Mesenchymal stem cell (in vitro differentiated cells and primary cell): ENCODE results near the gene PFDN5.

Experiments used
- DNase-seq: peaks from one replicate; pipeline ENCODE4 v3.0.0-alpha.2; 2013
- H2AFZ ChIP-seq: one replicate; pipeline ENCODE4 v1.6.1; 2013; ENCODE audit warnings: low read depth, mild to moderate bottlenecking, control low read depth, inconsistent platforms, low read length, moderate library complexity
- H2AK5ac ChIP-seq: 2 replicates; pipeline ENCODE4 v1.6.1; 2013; ENCODE audit warnings: low read length, moderate library complexity, mild to moderate bottlenecking, inconsistent platforms; ENCODE audit not compliant: severe bottlenecking
- H2BK120ac ChIP-seq: one replicate; pipeline ENCODE4 v1.6.1; 2013; ENCODE audit warnings: low read depth, mild to moderate bottlenecking, inconsistent platforms, low read length, moderate library complexity
- H2BK12ac ChIP-seq, 2 experiments: one replicate each; pipeline ENCODE4 v1.6.1; 2013; ENCODE audit warnings: inconsistent platforms in 2 of 2, low read length in 2 of 2, mild to moderate bottlenecking in 2 of 2, moderate library complexity in 2 of 2, control low read depth in 1 of 2
- H2BK15ac ChIP-seq: one replicate; pipeline ENCODE4 v1.6.1; 2013; ENCODE audit warnings: mild to moderate bottlenecking, low read depth, inconsistent platforms; ENCODE audit not compliant: poor library complexity, severe bottlenecking
- H2BK5ac ChIP-seq: 2 replicates; pipeline ENCODE4 v1.6.1; 2013; ENCODE audit warnings: low read depth, mild to moderate bottlenecking, low read length, control low read depth, inconsistent platforms; ENCODE audit not compliant: poor library complexity, severe bottlenecking
- H3K14ac ChIP-seq, 2 experiments: one replicate each; pipeline ENCODE4 v1.6.1; 2013; ENCODE audit warnings: inconsistent platforms in 2 of 2, low read length in 2 of 2, control low read depth in 1 of 2, mild to moderate bottlenecking in 1 of 2, moderate library complexity in 1 of 2
- H3K18ac ChIP-seq, 2 experiments: one replicate each; pipeline ENCODE4 v1.6.1; 2013; ENCODE audit warnings: inconsistent platforms in 2 of 2, low read length in 2 of 2, control low read depth in 1 of 2, low read depth in 1 of 2, mild to moderate bottlenecking in 1 of 2
- H3K23ac ChIP-seq, 2 experiments: one replicate each; pipeline ENCODE4 v1.6.1; 2013; ENCODE audit warnings: inconsistent platforms in 2 of 2, low read length in 2 of 2, mild to moderate bottlenecking in 2 of 2, moderate library complexity in 2 of 2, control low read depth in 1 of 2
- H3K27ac ChIP-seq: 2 replicates; pipeline ENCODE4 v1.5.1; 2013; ENCODE audit warnings: mild to moderate bottlenecking, moderate library complexity, low read length, control low read depth, inconsistent platforms; ENCODE audit not compliant: poor library complexity, severe bottlenecking
- H3K27me3 ChIP-seq, 2 experiments: 2 replicates each; pipeline versions ENCODE4 v1.6.1 to v1.7.0; 2013; ENCODE audit warnings: low read length in 2 of 2, mild to moderate bottlenecking in 2 of 2, moderate library complexity in 2 of 2, control low read depth in 1 of 2, inconsistent platforms in 1 of 2; ENCODE audit not compliant: control insufficient read depth in 1 of 2, insufficient read depth in 1 of 2
- H3K36me3 ChIP-seq, 2 experiments: 2 replicates each; pipeline versions ENCODE4 v1.6.1 to v1.7.0; 2013; ENCODE audit warnings: low read length in 2 of 2, control low read depth in 1 of 2, inconsistent platforms in 1 of 2, low read depth in 1 of 2, mild to moderate bottlenecking in 1 of 2; ENCODE audit not compliant: insufficient read depth in 2 of 2, control insufficient read depth in 1 of 2
- H3K4ac ChIP-seq, 2 experiments: one replicate each; pipeline ENCODE4 v1.6.1; 2013; ENCODE audit warnings: inconsistent platforms in 2 of 2, low read length in 2 of 2, mild to moderate bottlenecking in 2 of 2, moderate library complexity in 2 of 2, control low read depth in 1 of 2, low read depth in 1 of 2
- H3K4me1 ChIP-seq: 2 replicates; pipeline ENCODE4 v1.6.1; 2013; ENCODE audit warnings: low read depth, low read length, control low read depth; ENCODE audit not compliant: control insufficient read depth, insufficient read depth
- H3K4me2 ChIP-seq: 2 replicates; pipeline ENCODE4 v1.6.1; 2013; ENCODE audit warnings: low read length, mild to moderate bottlenecking, inconsistent platforms; ENCODE audit not compliant: poor library complexity, severe bottlenecking
- H3K4me3 ChIP-seq, 2 experiments: 2 replicates each; pipeline versions ENCODE4 v1.5.1 to v1.7.0; 2013; ENCODE audit warnings: low read length in 2 of 2, mild to moderate bottlenecking in 2 of 2, control low read depth in 1 of 2, low read depth in 1 of 2; ENCODE audit not compliant: insufficient read depth in 1 of 2
- H3K79me1 ChIP-seq: replicated peaks from 2 replicates; pipeline ENCODE4 v1.6.1; 2013; ENCODE audit warnings: mild to moderate bottlenecking, control low read depth, low read length, inconsistent platforms; ENCODE audit not compliant: poor library complexity, severe bottlenecking
- H3K9ac ChIP-seq: 2 replicates; pipeline ENCODE4 v1.7.0; 2013; ENCODE audit warnings: mild to moderate bottlenecking, low read length, moderate library complexity
- H3K9me3 ChIP-seq: 2 replicates; pipeline ENCODE4 v1.7.0; 2013; ENCODE audit warnings: mild to moderate bottlenecking, low read length; ENCODE audit not compliant: control insufficient read depth
- H4K8ac ChIP-seq: one replicate; pipeline ENCODE4 v1.6.1; 2013; ENCODE audit warnings: inconsistent platforms, mild to moderate bottlenecking, low read length, moderate library complexity
- H4K91ac ChIP-seq: one replicate; pipeline ENCODE4 v1.6.1; 2013; ENCODE audit warnings: mild to moderate bottlenecking, low read length, inconsistent platforms
- WGBS: methylation state at CpG from one replicate; pipeline ENCODE4 v1.1.7; 2013; ENCODE audit warnings: mixed read lengths; 5-methylcytosine and 5-hydroxymethylcytosine counted together

Gene PFDN5

GRCh38 chr12:53288322-53288721, 7.0 kb upstream of the PFDN5 start:
- Histone ChIP-seq H2BK12ac (no peak overlapping the region), H3K9ac (peak overlapping the region; percentile 1), H3K79me1 (peaks cover 3% of the 10 kb centered on the region)

GRCh38 chr12:53289891-53290290, 5.5 kb upstream of the PFDN5 start:
- H3K18ac ChIP-seq, result no peak overlapping the region
- no peak overlapping the region for H2BK5ac ChIP-seq
- no peak overlapping the region for H3K4me2 ChIP-seq
- H3K4me3 ChIP-seq, result peak overlapping the region in 1 of 2 experiments; percentile 50
- peaks cover 3% of the 10 kb centered on the region for H3K79me1 ChIP-seq
- H2AK5ac ChIP-seq, result peak overlapping the region; percentile 1
- no peak overlapping the region for H3K23ac ChIP-seq
- WGBS, result 96% methylated on average over 4 of the region's 4 CpGs
- no peak overlapping the region for H4K8ac ChIP-seq
- H3K9me3 ChIP-seq, result no peaks in the 10 kb centered on the region
- no peak for DNase-seq
- H2BK15ac ChIP-seq, result no peak overlapping the region
- H2BK120ac ChIP-seq, result no peak overlapping the region
- no peak overlapping the region for H3K27ac ChIP-seq
- no peak overlapping the region for H4K91ac ChIP-seq
- peak overlapping the region; percentile 12 for H3K9ac ChIP-seq
- H3K4me1 ChIP-seq, result peaks cover 7% of the 10 kb centered on the region
- no peak overlapping the region for H3K4ac ChIP-seq
- no peak overlapping the region for H2AFZ ChIP-seq
- no peak overlapping the region for H2BK12ac ChIP-seq
- H3K36me3 ChIP-seq, result peaks cover 19 to 25% of the 10 kb centered on the region in 2 experiments
- H3K27me3 ChIP-seq, result no peaks in the 10 kb centered on the region
- H3K14ac ChIP-seq, result no peak overlapping the region

More at GRCh38 chr12:53288322-53288721, 7.0 kb upstream of the PFDN5 start:
- no peak overlapping the region for H3K4me3 ChIP-seq
- no peak overlapping the region for H2BK15ac ChIP-seq
- DNase-seq, result no peak
- no peaks in the 10 kb centered on the region for H3K9me3 ChIP-seq
- H2BK120ac ChIP-seq, result no peak overlapping the region
- H3K4me2 ChIP-seq, result no peak overlapping the region
- 85% methylated on average over 6 of the region's 6 CpGs for WGBS
- H3K27ac ChIP-seq, result no peak overlapping the region
- no peak overlapping the region for H4K8ac ChIP-seq
- H2AK5ac ChIP-seq, result no peak overlapping the region
- H4K91ac ChIP-seq, result no peak overlapping the region
- no peak overlapping the region for H2BK5ac ChIP-seq
- peaks cover 24 to 26% of the 10 kb centered on the region in 2 experiments for H3K36me3 ChIP-seq
- H3K27me3 ChIP-seq, result no peaks in the 10 kb centered on the region
- no peak overlapping the region for H3K14ac ChIP-seq
- H3K4me1 ChIP-seq, result peaks cover 6% of the 10 kb centered on the region
- no peak overlapping the region for H2AFZ ChIP-seq
- no peak overlapping the region for H3K4ac ChIP-seq
- H3K23ac ChIP-seq, result no peak overlapping the region
- no peak overlapping the region for H3K18ac ChIP-seq

GRCh38 chr12:53290661-53291060, 4.7 kb upstream of the PFDN5 start:
- Histone ChIP-seq H3K27ac (no peak overlapping the region), H4K8ac (no peak overlapping the region), H3K9me3 (no peaks in the 10 kb centered on the region), H3K79me1 (peaks cover 3% of the 10 kb centered on the region), H3K36me3 (peaks cover 16 to 25% of the 10 kb centered on the region in 2 experiments), H3K27me3 (no peaks in the 10 kb centered on the region), H2BK15ac (no peak overlapping the region), H3K23ac (no peak overlapping the region), H2BK120ac (no peak overlapping the region), H3K4ac (no peak overlapping the region), H3K4me1 (peaks cover 9% of the 10 kb centered on the region), H2BK12ac (no peak overlapping the region), H3K18ac (no peak overlapping the region), H3K14ac (no peak overlapping the region), H4K91ac (no peak overlapping the region), H2BK5ac (no peak overlapping the region), H3K4me3 (no peak overlapping the region), H2AFZ (no peak overlapping the region), H3K9ac (peak overlapping the region; percentile 46), H3K4me2 (no peak overlapping the region), H2AK5ac (no peak overlapping the region)
- DNase-seq, result no peak
- 90% methylated on average over 7 of the region's 9 CpGs for WGBS

GRCh38 chr12:53292426-53292825, 2.9 kb upstream of the PFDN5 start:
- H4K91ac ChIP-seq, result no peak overlapping the region
- peaks cover 20 to 24% of the 10 kb centered on the region in 2 experiments for H3K36me3 ChIP-seq
- H4K8ac ChIP-seq, result no peak overlapping the region
- H2BK120ac ChIP-seq, result no peak overlapping the region
- H3K27me3 ChIP-seq, result no peaks in the 10 kb centered on the region
- no peak overlapping the region for H3K9ac ChIP-seq
- H3K4ac ChIP-seq, result no peak overlapping the region
- peaks cover 3% of the 10 kb centered on the region for H3K79me1 ChIP-seq
- no peak overlapping the region for H2BK15ac ChIP-seq
- H3K9me3 ChIP-seq, result no peaks in the 10 kb centered on the region
- H3K27ac ChIP-seq, result no peak overlapping the region
- no peak for DNase-seq
- no peak overlapping the region for H2BK12ac ChIP-seq
- H2BK5ac ChIP-seq, result no peak overlapping the region
- H3K14ac ChIP-seq, result no peak overlapping the region
- no peak overlapping the region for H3K4me3 ChIP-seq
- H3K4me2 ChIP-seq, result no peak overlapping the region
- no peak overlapping the region for H3K23ac ChIP-seq
- no peak overlapping the region for H3K18ac ChIP-seq
- H2AK5ac ChIP-seq, result no peak overlapping the region
- peaks cover 13% of the 10 kb centered on the region for H3K4me1 ChIP-seq
- no peak overlapping the region for H2AFZ ChIP-seq
